ENCODE results near the gene CAMK1D. TPM values are rescaled to one million over a fixed set of nuclear protein-coding genes. Genes with fewer than 3 reads are reported as not detected.

Gene CAMK1D
- total RNA-seq, 1 donor from 2014 or later = 58.8 TPM

DNA sequence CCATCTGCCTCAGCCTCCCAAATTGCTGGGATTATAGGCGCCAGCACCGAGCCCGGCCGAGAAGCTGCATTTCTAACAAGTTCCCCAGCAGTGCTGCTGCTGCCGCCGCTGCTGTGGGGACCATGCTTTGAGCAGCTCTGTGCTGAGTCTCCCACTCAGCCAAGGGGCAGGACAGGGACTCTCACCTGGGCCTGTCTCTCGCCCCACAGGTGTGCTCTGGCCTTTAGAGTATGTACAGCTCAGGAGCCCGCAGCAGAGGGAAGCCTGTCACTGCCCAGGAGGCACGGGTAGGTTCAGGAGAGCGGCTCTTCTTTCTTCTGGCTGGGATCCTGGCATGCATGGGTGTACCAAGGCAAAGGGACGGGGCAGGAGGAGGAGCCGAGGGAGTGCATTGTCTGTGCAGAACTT is 130.1 kb downstream of the CAMK1D start:
- no peak for DNase-seq
- ATAC-seq (ENCODE audit: low read depth) = no peak
- POLR2A ChIA-PET = no interaction called here
- TF ChIP-seq, protein P1, sequence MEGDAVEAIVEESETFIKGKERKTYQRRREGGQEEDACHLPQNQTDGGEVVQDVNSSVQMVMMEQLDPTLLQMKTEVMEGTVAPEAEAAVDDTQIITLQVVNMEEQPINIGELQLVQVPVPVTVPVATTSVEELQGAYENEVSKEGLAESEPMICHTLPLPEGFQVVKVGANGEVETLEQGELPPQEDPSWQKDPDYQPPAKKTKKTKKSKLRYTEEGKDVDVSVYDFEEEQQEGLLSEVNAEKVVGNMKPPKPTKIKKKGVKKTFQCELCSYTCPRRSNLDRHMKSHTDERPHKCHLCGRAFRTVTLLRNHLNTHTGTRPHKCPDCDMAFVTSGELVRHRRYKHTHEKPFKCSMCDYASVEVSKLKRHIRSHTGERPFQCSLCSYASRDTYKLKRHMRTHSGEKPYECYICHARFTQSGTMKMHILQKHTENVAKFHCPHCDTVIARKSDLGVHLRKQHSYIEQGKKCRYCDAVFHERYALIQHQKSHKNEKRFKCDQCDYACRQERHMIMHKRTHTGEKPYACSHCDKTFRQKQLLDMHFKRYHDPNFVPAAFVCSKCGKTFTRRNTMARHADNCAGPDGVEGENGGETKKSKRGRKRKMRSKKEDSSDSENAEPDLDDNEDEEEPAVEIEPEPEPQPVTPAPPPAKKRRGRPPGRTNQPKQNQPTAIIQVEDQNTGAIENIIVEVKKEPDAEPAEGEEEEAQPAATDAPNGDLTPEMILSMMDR (IDR thresholded peaks at IDR 0.05) = no peak
- Mint-ChIP-seq H3K27ac (no peak overlapping the region), H3K36me3 (ENCODE audit: low read depth) (peaks cover 42% of the 10 kb centered on the region), H3K27me3 (no peaks in the 10 kb centered on the region), H3K4me1 (peaks cover 58% of the 10 kb centered on the region), H3K9me3 (peaks cover 6% of the 10 kb centered on the region), H3K4me3 (no peak overlapping the region)
- intact Hi-C loops (cut with micrococcal nuclease) = no loop called here
- CTCF ChIA-PET = no interaction called here

- ATAC-seq (ENCODE audit: low read depth) (no peak), DNase-seq (no peak)
- peak overlapping the region; percentile 37 for H3K27ac Mint-ChIP-seq
- H3K9me3 Mint-ChIP-seq = peaks cover 6% of the 10 kb centered on the region
- peaks cover 63% of the 10 kb centered on the region for H3K4me1 Mint-ChIP-seq
- TF ChIP-seq, protein P1 (IDR thresholded peaks at IDR 0.05) = no peak
- no peaks in the 10 kb centered on the region for H3K27me3 Mint-ChIP-seq
- H3K36me3 Mint-ChIP-seq (ENCODE audit: low read depth) = peaks cover 39% of the 10 kb centered on the region
- intact Hi-C loops (cut with micrococcal nuclease) = loop anchor here (5.0 kb wide), 2 partner anchors 33 to 177 kb away; no protein-coding TSS in a partner anchor
- ChIA-PET CTCF (no interaction called here), POLR2A (no interaction called here)
- no peak overlapping the region for H3K4me3 Mint-ChIP-seq
Measured at GRCh38 chr10:12479924-12480323, 130.6 kb downstream of the CAMK1D start.

DNA sequence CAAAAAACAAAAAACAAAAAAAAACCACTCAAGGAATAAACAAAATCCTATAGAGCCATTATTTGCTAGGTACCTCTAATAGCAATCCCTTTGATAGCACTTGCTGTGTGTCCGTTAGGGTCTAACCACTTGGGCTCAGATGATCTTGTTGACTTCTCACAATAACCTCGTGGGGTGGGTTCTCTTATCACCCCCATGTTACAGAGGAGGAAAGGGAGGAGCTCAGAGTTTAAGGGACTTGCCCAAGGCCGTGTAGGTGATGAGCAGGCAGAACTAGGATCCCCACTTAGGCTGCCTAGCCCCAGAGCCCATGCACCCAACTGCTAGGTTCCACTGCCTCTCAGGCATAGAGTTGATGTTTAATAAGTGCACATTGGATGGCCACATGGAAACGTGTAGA is 131.1 kb downstream of the CAMK1D start:
- DNase-seq (no peak), ATAC-seq (ENCODE audit: low read depth) (no peak)
- peaks cover 6% of the 10 kb centered on the region for H3K9me3 Mint-ChIP-seq
- peaks cover 35% of the 10 kb centered on the region for H3K36me3 Mint-ChIP-seq (ENCODE audit: low read depth)
- ChIA-PET POLR2A (no interaction called here), CTCF (no interaction called here)
- TF ChIP-seq, protein P1 (IDR thresholded peaks at IDR 0.05) = no peak
- intact Hi-C loops (cut with micrococcal nuclease) = loop anchor here (5.0 kb wide), 2 partner anchors 33 to 177 kb away; no protein-coding TSS in a partner anchor
- H3K27ac Mint-ChIP-seq = no peak overlapping the region
- no peaks in the 10 kb centered on the region for H3K27me3 Mint-ChIP-seq
- H3K4me3 Mint-ChIP-seq = no peak overlapping the region
- H3K4me1 Mint-ChIP-seq = peaks cover 66% of the 10 kb centered on the region

- intact Hi-C loops (cut with micrococcal nuclease) = loop anchor here (5.0 kb wide), 2 partner anchors 35 to 175 kb away; no protein-coding TSS in a partner anchor
- CTCF ChIA-PET = no interaction called here
- ATAC-seq (ENCODE audit: low read depth) (no peak), DNase-seq (no peak)
- POLR2A ChIA-PET = no interaction called here
- Mint-ChIP-seq H3K27me3 (no peaks in the 10 kb centered on the region), H3K27ac (peak overlapping the region; percentile 79), H3K36me3 (ENCODE audit: low read depth) (peaks cover 33% of the 10 kb centered on the region), H3K9me3 (peaks cover 6% of the 10 kb centered on the region), H3K4me3 (peak overlapping the region; percentile 68), H3K4me1 (peaks cover 75% of the 10 kb centered on the region)
- TF ChIP-seq, protein P1 (IDR thresholded peaks at IDR 0.05) = no peak
Measured at GRCh38 chr10:12481924-12482323, 132.6 kb downstream of the CAMK1D start.

GRCh38 chr10:12482587-12482986 is 133.2 kb downstream of the CAMK1D start:
- peak; percentile 47 for ATAC-seq (ENCODE audit: low read depth)
- TF ChIP-seq, protein P1 (IDR thresholded peaks at IDR 0.05) = no peak
- H3K9me3 Mint-ChIP-seq = peaks cover 6% of the 10 kb centered on the region
- DNase-seq = no peak
- H3K4me1 Mint-ChIP-seq = peaks cover 72% of the 10 kb centered on the region
- H3K27ac Mint-ChIP-seq = peak overlapping the region; percentile 79
- H3K36me3 Mint-ChIP-seq (ENCODE audit: low read depth) = peaks cover 27% of the 10 kb centered on the region
- POLR2A ChIA-PET = interaction anchor here (0.6 kb wide), 2 partner anchors 159 to 170 kb away, joined by 3 to 6 read pairs; no protein-coding TSS in a partner anchor
- CTCF ChIA-PET = no interaction called here
- intact Hi-C loops (cut with micrococcal nuclease) = loop anchor here (5.0 kb wide), 2 partner anchors 35 to 175 kb away; no protein-coding TSS in a partner anchor
- H3K27me3 Mint-ChIP-seq = no peaks in the 10 kb centered on the region
- H3K4me3 Mint-ChIP-seq = peak overlapping the region; percentile 68

Data from activated B cell treated with CpG ODN at 0.5 μM for 24 hours (primary cell).